H1 (cell line): ENCODE results near the gene PTPRG. TPM values are rescaled to one million over a fixed set of nuclear protein-coding genes. Genes with fewer than 3 reads are reported as not detected.

ENCODE experiments used
- CTCF ChIA-PET: fragments of 300-600 bp; sonication (Branson Sonifier 250); formaldehyde crosslinking; loops from one replicate; lab custom pipeline; 2021; ENCODE audit not compliant: partially characterized antibody; lab: Charles Lee
- POLR2A ChIA-PET: fragments of 300-600 bp; sonication (Branson Sonifier 250); formaldehyde crosslinking; loops from one replicate; lab custom pipeline; 2021; ENCODE audit warnings: inconsistent platforms; ENCODE audit not compliant: partially characterized antibody; lab: Charles Lee
- DNase-seq, 2 experiments: peaks; one replicate each; pipeline versions ENCODE4 v3.0.0 to v3.0.0-alpha.2; 2010 to 2022; ENCODE audit warnings: low spot score in 2 of 2, low read depth in 1 of 2, mixed read lengths in 1 of 2
- FAIRE-seq: peaks from 2 replicates; lab custom pipeline; 2011; peaks lifted over from hg19 to GRCh38; lab: Jason Lieb, UNC
- H2AFZ ChIP-seq: 2 replicates; pipeline ENCODE4 v1.8.1; 2012; ENCODE audit warnings: low read length, inconsistent platforms
- H2AK5ac ChIP-seq: 2 replicates; pipeline ENCODE4 v1.6.1; 2013; ENCODE audit warnings: low read depth, low read length
- H2BK120ac ChIP-seq: replicated peaks from 2 replicates; pipeline ENCODE3; 2013; ENCODE audit warnings: low read depth, low read length, inconsistent platforms
- H2BK12ac ChIP-seq: 2 replicates; pipeline ENCODE4 v1.6.1; 2013; ENCODE audit warnings: low read depth, low read length
- H2BK15ac ChIP-seq: 2 replicates; pipeline ENCODE4 v1.6.1; 2013; ENCODE audit warnings: low read length
- H2BK20ac ChIP-seq: 2 replicates; pipeline ENCODE4 v1.6.1; 2013; ENCODE audit warnings: low read length
- H2BK5ac ChIP-seq: 2 replicates; pipeline ENCODE4 v1.6.1; 2013; ENCODE audit warnings: low read depth, low read length
- H3K14ac ChIP-seq: 2 replicates; pipeline ENCODE4 v1.6.1; 2013; ENCODE audit warnings: inconsistent platforms; ENCODE audit not compliant: insufficient read length
- H3K18ac ChIP-seq: 2 replicates; pipeline ENCODE4 v1.6.1; 2013; ENCODE audit warnings: low read length; ENCODE audit errors: extremely low read depth
- H3K23ac ChIP-seq: 2 replicates; pipeline ENCODE4 v1.6.1; 2013; ENCODE audit warnings: inconsistent platforms; ENCODE audit not compliant: insufficient read length
- H3K23me2 ChIP-seq: 2 replicates; pipeline ENCODE4 v1.6.1; 2013; ENCODE audit warnings: low read depth, low read length
- H3K27ac ChIP-seq: 2 replicates; pipeline ENCODE4 v1.6.1; 2011; ENCODE audit warnings: low read depth, low read length, inconsistent platforms
- H3K27me3 ChIP-seq, 4 experiments: replicated peaks in 1 of 4; 1 replicate in 1 of 4; 2 replicates in 3 of 4; pipeline versions ENCODE4 v1.6.1 to v1.8.1; 2011 to 2013; ENCODE audit warnings: low read length in 3 of 4, mild to moderate bottlenecking in 3 of 4, inconsistent platforms in 2 of 4, mixed read lengths in 2 of 4, moderate library complexity in 1 of 4; ENCODE audit not compliant: control insufficient read depth in 3 of 4, insufficient read depth in 3 of 4; ENCODE audit errors: extremely low read depth in 1 of 4
- H3K36me3 ChIP-seq, 4 experiments: 2 replicates each; pipeline versions ENCODE4 v1.6.1 to v1.8.1; 2011 to 2013; ENCODE audit warnings: mild to moderate bottlenecking in 4 of 4, low read length in 3 of 4, moderate library complexity in 2 of 4, control low read depth in 1 of 4, inconsistent platforms in 1 of 4; ENCODE audit not compliant: insufficient read depth in 4 of 4, control insufficient read depth in 2 of 4
- H3K4ac ChIP-seq: replicated peaks from 2 replicates; pipeline ENCODE3; 2013; ENCODE audit warnings: low read length, low read depth, mixed read lengths, inconsistent platforms; ENCODE audit not compliant: insufficient read length
- H3K4me1 ChIP-seq, 4 experiments: replicated peaks in 1 of 4; 1 replicate in 1 of 4; 2 replicates in 3 of 4; pipeline versions ENCODE4 v1.6.1 to v1.8.1; 2011 to 2013; ENCODE audit warnings: low read length in 3 of 4, inconsistent platforms in 2 of 4, mixed read lengths in 1 of 4; ENCODE audit not compliant: insufficient read depth in 4 of 4, control insufficient read depth in 3 of 4
- H3K4me2 ChIP-seq, 2 experiments: 2 replicates each; pipeline versions ENCODE4 v1.6.1 to v1.8.1; 2011 to 2013; ENCODE audit warnings: low read depth in 2 of 2, low read length in 2 of 2, control low read depth in 1 of 2, inconsistent platforms in 1 of 2, mild to moderate bottlenecking in 1 of 2; ENCODE audit not compliant: insufficient read depth in 1 of 2
- H3K4me3 ChIP-seq, 4 experiments: fragments of 200-600, 300-600 bp in 1 of 4; sonication (generic), shearing (Covaris generic), sonication (Bioruptor Twin) in 1 of 4; 2 replicates each; pipeline versions ENCODE4 v1.5.1 to v1.8.1; 2011 to 2016; ENCODE audit warnings: low read length in 4 of 4, low read depth in 3 of 4, control low read depth in 2 of 4, inconsistent platforms in 2 of 4, mild to moderate bottlenecking in 2 of 4, mixed read lengths in 1 of 4, moderate library complexity in 1 of 4; ENCODE audit not compliant: insufficient read depth in 2 of 4; ENCODE audit errors: extremely low read depth in 1 of 4
- H3K56ac ChIP-seq: replicated peaks from 2 replicates; pipeline ENCODE3; 2013; ENCODE audit warnings: low read depth, mild to moderate bottlenecking, mixed read lengths, low read length, inconsistent platforms; ENCODE audit not compliant: insufficient read length
- H3K79me1 ChIP-seq: 2 replicates; pipeline ENCODE4 v1.6.1; 2013; ENCODE audit warnings: low read depth, low read length, control low read depth
- H3K79me2 ChIP-seq, 2 experiments: 2 replicates each; pipeline versions ENCODE4 v1.6.1 to v1.8.1; 2012 to 2013; ENCODE audit warnings: low read length in 2 of 2, mild to moderate bottlenecking in 2 of 2, inconsistent platforms in 1 of 2; ENCODE audit not compliant: insufficient read depth in 2 of 2, control insufficient read depth in 1 of 2
- H3K9ac ChIP-seq, 4 experiments: replicated peaks in 1 of 4; 1 replicate in 1 of 4; 2 replicates in 3 of 4; pipeline versions ENCODE4 v1.6.1 to v1.8.1; 2011 to 2013; ENCODE audit warnings: low read depth in 3 of 4, low read length in 3 of 4, control low read depth in 2 of 4, mild to moderate bottlenecking in 2 of 4, moderate library complexity in 2 of 4, inconsistent platforms in 1 of 4; ENCODE audit errors: extremely low read depth in 1 of 4
- H3K9me3 ChIP-seq, 2 experiments: 2 replicates each; pipeline versions ENCODE4 v1.6.1 to v1.8.1; 2012 to 2013; ENCODE audit warnings: mild to moderate bottlenecking in 2 of 2, moderate library complexity in 2 of 2, control low read depth in 1 of 2, inconsistent platforms in 1 of 2, low read depth in 1 of 2, low read length in 1 of 2, mixed read lengths in 1 of 2; ENCODE audit not compliant: insufficient read depth in 2 of 2
- H4K20me1 ChIP-seq, 2 experiments: replicated peaks in 1 of 2; 2 replicates each; pipeline versions ENCODE3 to v1.8.1; 2011 to 2013; ENCODE audit warnings: inconsistent platforms in 2 of 2, low read length in 2 of 2, mild to moderate bottlenecking in 1 of 2; ENCODE audit not compliant: insufficient read depth in 2 of 2, control insufficient read depth in 1 of 2
- H4K5ac ChIP-seq: 2 replicates; pipeline ENCODE4 v1.6.1; 2013; ENCODE audit warnings: low read length, low read depth, mixed read lengths, inconsistent platforms; ENCODE audit not compliant: insufficient read length
- H4K8ac ChIP-seq: 2 replicates; pipeline ENCODE4 v1.8.0; 2013; ENCODE audit warnings: mild to moderate bottlenecking, moderate library complexity, low read length, inconsistent platforms; ENCODE audit not compliant: insufficient read depth; ENCODE audit errors: extremely low read depth
- H4K91ac ChIP-seq: replicated peaks from 2 replicates; pipeline ENCODE3; 2013; ENCODE audit warnings: low read length, mixed read lengths, inconsistent platforms; ENCODE audit not compliant: insufficient read length
- HDAC2 ChIP-seq, 2 experiments: fragments of 300-600 bp in 1 of 2; sonication (generic) in 1 of 2; IDR thresholded peaks; 2 replicates each; pipeline ENCODE4 v1.6.1; 2011 to 2012; ENCODE audit warnings: low read depth in 2 of 2, low read length in 2 of 2, mild to moderate bottlenecking in 2 of 2, moderate library complexity in 2 of 2, borderline replicate concordance in 1 of 2, inconsistent platforms in 1 of 2
- KDM1A ChIP-seq: fragments of 200-600, 300-600 bp; sonication (generic); IDR thresholded peaks from 2 replicates; pipeline ENCODE4 v1.7.1; 2016; ENCODE audit warnings: mild to moderate bottlenecking, low read length, borderline replicate concordance
- KDM4A ChIP-seq: IDR thresholded peaks from one replicate; pipeline ENCODE4 v1.7.1; 2012; ENCODE audit warnings: low read depth, mild to moderate bottlenecking, moderate library complexity, low read length, inconsistent platforms; ENCODE audit not compliant: severe bottlenecking
- MAFK ChIP-seq: IDR thresholded peaks from 2 replicates; pipeline ENCODE4 v1.6.1; 2012; ENCODE audit warnings: low read depth, mild to moderate bottlenecking, improper control_type of control experiment, low read length
- NANOG ChIP-seq: IDR thresholded peaks from 2 replicates; pipeline ENCODE4 v1.6.1; 2011; ENCODE audit warnings: low read length, low read depth, mild to moderate bottlenecking, inconsistent platforms; ENCODE audit not compliant: insufficient read depth, poor library complexity, severe bottlenecking
- SIX5 ChIP-seq: IDR thresholded peaks from 2 replicates; pipeline ENCODE4 v1.6.1; 2011; ENCODE audit warnings: mild to moderate bottlenecking, low read depth, low read length
- SP4 ChIP-seq: IDR thresholded peaks from 2 replicates; pipeline ENCODE4 v1.6.1; 2012; ENCODE audit warnings: low read length, inconsistent platforms
- SUZ12 ChIP-seq: fragments of 200-600 bp; sonication (generic); IDR thresholded peaks from 2 replicates; pipeline ENCODE4 v1.6.1; 2012; ENCODE audit warnings: mild to moderate bottlenecking, inconsistent platforms, low read length, moderate library complexity, mixed read lengths
- TAF7 ChIP-seq: optimal IDR thresholded peaks from 2 replicates; pipeline ENCODE3; 2011; ENCODE audit warnings: low read depth, mild to moderate bottlenecking, inconsistent platforms, low read length, moderate library complexity, borderline replicate concordance
- TBP ChIP-seq: IDR thresholded peaks from 2 replicates; pipeline ENCODE4 v1.6.1; 2011; ENCODE audit warnings: low read depth, low read length, improper control_type of control experiment
- polyA plus RNA-seq, 7 experiments: library from polyadenylated mRNA; depleted of rRNA in 3 of 7; stranded (reverse) in 5 of 7; unstranded in 2 of 7; fragments of >200 nt in 5 of 7; fragments of 200-250 nt in 2 of 7; gene quantifications; 1 replicate in 5 of 7; 2 replicates in 1 of 7; 4 replicates in 1 of 7; pipeline versions ENCODE4 v1.2.1 to v1.2.3, GENCODE V29; 2011 to 2013; ENCODE audit warnings: missing spikeins in 2 of 7, mixed read lengths in 2 of 7
- total RNA-seq: library from RNA; stranded (reverse); fragmentation: NEBNext Ultra II Directional; extraction: Animal tissue kit (Norgen Biotek cat#: 25700); gene quantifications from 2 replicates; pipeline ENCODE4 v1.2.1, GENCODE V29; 2021
- TF ChIP-seq, protein P1 (sequence below): IDR thresholded peaks from 2 replicates; pipeline ENCODE4 v1.6.1; 2011; ENCODE audit warnings: low read length, improper control_type of control experiment
- TF ChIP-seq, protein P2 (sequence below): IDR thresholded peaks from 2 replicates; pipeline ENCODE4 v1.6.1; 2012; ENCODE audit warnings: inconsistent platforms
- TF ChIP-seq, protein P3 (sequence below): IDR thresholded peaks from 2 replicates; pipeline ENCODE4 v1.6.1; 2012; ENCODE audit warnings: inconsistent platforms

Gene PTPRG
- total and polyA plus RNA-seq, 2 of the 8 experiments (the other 6 are each of a cell fraction or from before 2014, with no cell fraction given), result 23.3 to 96.2 TPM

GRCh38 chr3:62238431-62238830, 677.1 kb downstream of the PTPRG start:
- CTCF ChIA-PET, result interaction anchor here (2.0 kb wide), 1 partner anchor 10 kb away, joined by 10 read pairs; no protein-coding TSS in a partner anchor
- no peak for DNase-seq
- Histone ChIP-seq H2BK120ac (no peak overlapping the region), H3K14ac (no peak overlapping the region), H2AFZ (no peak overlapping the region), H4K91ac (no peak overlapping the region), H2BK5ac (no peak overlapping the region), H2AK5ac (no peak overlapping the region), H3K18ac (no peak overlapping the region), H3K4me1 (peaks cover 5 to 11% (median 9%) of the 10 kb centered on the region in 4 experiments; a peak in 6 of 7 replicates), H3K36me3 (no peaks in the 10 kb centered on the region), H4K5ac (no peak overlapping the region), H3K27me3 (no peaks in the 10 kb centered on the region), H3K23me2 (no peaks in the 10 kb centered on the region), H3K27ac (no peak overlapping the region), H3K4me2 (no peak overlapping the region), H4K8ac (no peak overlapping the region), H4K20me1 (no peaks in the 10 kb centered on the region), H2BK20ac (no peak overlapping the region), H3K9me3 (no peaks in the 10 kb centered on the region), H2BK15ac (no peak overlapping the region), H3K56ac (no peak overlapping the region), H3K79me1 (no peaks in the 10 kb centered on the region; the same call in 1 of the 2 replicates), H3K9ac (no peak overlapping the region), H3K4me3 (no peak overlapping the region), H3K79me2 (no peaks in the 10 kb centered on the region), H2BK12ac (no peak overlapping the region), H3K4ac (no peak overlapping the region), H3K23ac (no peak overlapping the region)
- POLR2A ChIA-PET, result interaction anchor here (0.8 kb wide), 1 partner anchor 355 kb away, joined by 3 read pairs; no protein-coding TSS in a partner anchor
- FAIRE-seq, result no peak
- no peak for TF ChIP-seq MAFK
- TF ChIP-seq TBP, result no peak
- no peak for TF ChIP-seq NANOG
- no peak for TF ChIP-seq KDM1A
- TF ChIP-seq SP4, result no peak
- TF ChIP-seq HDAC2 (IDR thresholded peaks at IDR 0.05; ENCODE audit: borderline replicate concordance in 1 of 2, low read depth in 2 of 2, low read length in 2 of 2), result no peak
- no peak for TF ChIP-seq SUZ12
- TF ChIP-seq SIX5, result no peak
- no peak for TF ChIP-seq KDM4A
- TF ChIP-seq, protein P1, sequence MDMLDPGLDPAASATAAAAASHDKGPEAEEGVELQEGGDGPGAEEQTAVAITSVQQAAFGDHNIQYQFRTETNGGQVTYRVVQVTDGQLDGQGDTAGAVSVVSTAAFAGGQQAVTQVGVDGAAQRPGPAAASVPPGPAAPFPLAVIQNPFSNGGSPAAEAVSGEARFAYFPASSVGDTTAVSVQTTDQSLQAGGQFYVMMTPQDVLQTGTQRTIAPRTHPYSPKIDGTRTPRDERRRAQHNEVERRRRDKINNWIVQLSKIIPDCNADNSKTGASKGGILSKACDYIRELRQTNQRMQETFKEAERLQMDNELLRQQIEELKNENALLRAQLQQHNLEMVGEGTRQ, result no peak
- TF ChIP-seq, protein P2, sequence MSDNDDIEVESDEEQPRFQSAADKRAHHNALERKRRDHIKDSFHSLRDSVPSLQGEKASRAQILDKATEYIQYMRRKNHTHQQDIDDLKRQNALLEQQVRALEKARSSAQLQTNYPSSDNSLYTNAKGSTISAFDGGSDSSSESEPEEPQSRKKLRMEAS, result no peak
- TF ChIP-seq, protein P3, sequence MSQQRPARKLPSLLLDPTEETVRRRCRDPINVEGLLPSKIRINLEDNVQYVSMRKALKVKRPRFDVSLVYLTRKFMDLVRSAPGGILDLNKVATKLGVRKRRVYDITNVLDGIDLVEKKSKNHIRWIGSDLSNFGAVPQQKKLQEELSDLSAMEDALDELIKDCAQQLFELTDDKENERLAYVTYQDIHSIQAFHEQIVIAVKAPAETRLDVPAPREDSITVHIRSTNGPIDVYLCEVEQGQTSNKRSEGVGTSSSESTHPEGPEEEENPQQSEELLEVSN, result no peak
- TF ChIP-seq TAF7, result no peak
